A549 (cell line): ENCODE results near the gene PTHLH. TPM values are rescaled to one million over a fixed set of nuclear protein-coding genes. Genes with fewer than 3 reads are reported as not detected.

Experiments
- ATAC-seq, 2 experiments: fragments of 200-7000 bp in 1 of 2; fragments of >200 bp in 1 of 2; cut with Nextera tagmentation in 1 of 2; cut with Tn5 transposase in 1 of 2; 3 replicates each; pipeline versions ENCODE4 v1.8.0 to v1.9.1; 2018 to 2020; ENCODE audit warnings: mild to moderate bottlenecking in 1 of 2, moderate library complexity in 1 of 2
- CTCF ChIA-PET: fragments of 300-600 bp; sonication (Branson Sonifier 250); formaldehyde crosslinking; extraction: SDS; loops from one replicate; lab custom pipeline; 2021; ENCODE audit warnings: antibody characterized with exemption, inconsistent platforms; lab: Yijun Ruan, JAX
- POLR2A ChIA-PET: fragments of 350-600 bp; formaldehyde crosslinking; extraction: SDS; loops from one replicate; lab custom pipeline; 2021; ENCODE audit warnings: antibody characterized with exemption, inconsistent platforms; lab: Yijun Ruan, JAX
- DNase-seq, 2 experiments: peaks; one replicate each; pipeline versions ENCODE4 v3.0.0 to v3.0.0-alpha.2; 2011 to 2016; ENCODE audit warnings: low read depth in 1 of 2, low spot score in 1 of 2
- FAIRE-seq: peaks from 2 replicates; lab custom pipeline; 2011; peaks lifted over from hg19 to GRCh38; lab: Jason Lieb, UNC
- H3K27ac ChIP-seq, 2 experiments: fragments of >200 bp; sonication (Bioruptor Twin); formaldehyde crosslinking; 3 replicates each; pipeline ENCODE4 v1.5.1; 2016 to 2017
- H3K4me1 ChIP-seq: fragments of >200 bp; sonication (Bioruptor Twin); formaldehyde crosslinking; 3 replicates; pipeline ENCODE4 v1.6.1; 2016
- H3K4me2 ChIP-seq: fragments of >200 bp; sonication (Bioruptor Twin); formaldehyde crosslinking; 3 replicates; pipeline ENCODE4 v1.6.1; 2016
- H3K4me3 ChIP-seq: fragments of >200 bp; sonication (Bioruptor Twin); formaldehyde crosslinking; 3 replicates; pipeline ENCODE4 v1.5.1; 2016
- H3K9me3 ChIP-seq: fragments of >200 bp; sonication (Bioruptor Twin); formaldehyde crosslinking; 3 replicates; pipeline ENCODE4 v1.6.1; 2016
- ATOH8 ChIP-seq: fragments of 250-450 bp; sonication (Bioruptor Pico); IDR thresholded peaks from 2 replicates; pipeline ENCODE4 v1.5.0; 2020; ENCODE audit warnings: low read depth, mild to moderate bottlenecking, moderate library complexity
- BHLHE40 ChIP-seq: IDR thresholded peaks from 2 replicates; pipeline ENCODE4 v1.6.1; 2012; ENCODE audit warnings: low read depth, low read length, inconsistent platforms
- CBX8 ChIP-seq: fragments of 200-600 bp; sonication (generic); IDR thresholded peaks from 2 replicates; pipeline ENCODE4 v1.6.1; 2016
- CEBPB ChIP-seq, 2 experiments: fragments of >200 bp in 1 of 2; sonication (Bioruptor Twin) in 1 of 2; formaldehyde crosslinking in 1 of 2; IDR thresholded peaks; 2 replicates each; pipeline ENCODE4 v1.6.1; 2012 to 2016
- EHF ChIP-seq: fragments of 250-450 bp; sonication (Bioruptor Pico); IDR thresholded peaks from 2 replicates; pipeline ENCODE4 v1.5.0; 2020; ENCODE audit warnings: mild to moderate bottlenecking
- GATA3 ChIP-seq: IDR thresholded peaks from 2 replicates; pipeline ENCODE4 v1.6.1; 2012; ENCODE audit warnings: borderline replicate concordance
- HDAC2 ChIP-seq: fragments of 200-600 bp; sonication (generic); IDR thresholded peaks from 2 replicates; pipeline ENCODE4 v1.6.1; 2016
- HEYL ChIP-seq: fragments of 250-450 bp; sonication (Bioruptor Pico); IDR thresholded peaks from 2 replicates; pipeline ENCODE4 v1.8.0; 2021; ENCODE audit warnings: mild to moderate bottlenecking, moderate library complexity
- HOXA7 ChIP-seq: fragments of 250-450 bp; sonication (Bioruptor Pico); IDR thresholded peaks from 2 replicates; pipeline ENCODE4 v1.5.0; 2020; ENCODE audit warnings: mild to moderate bottlenecking, moderate library complexity
- KDM5A ChIP-seq: fragments of 200-600 bp; sonication (generic); IDR thresholded peaks from 2 replicates; pipeline ENCODE4 v1.6.1; 2016; ENCODE audit warnings: antibody characterized with exemption, mild to moderate bottlenecking
- MAZ ChIP-seq: fragments of 150-350 bp; IDR thresholded peaks from 2 replicates; pipeline ENCODE4 v1.6.1; 2014; ENCODE audit warnings: antibody characterized with exemption, low read depth, low read length, borderline replicate concordance
- NPAS2 ChIP-seq: fragments of 250-450 bp; sonication (Bioruptor Pico); IDR thresholded peaks from 2 replicates; pipeline ENCODE4 v1.8.0; 2022; ENCODE audit warnings: mild to moderate bottlenecking, moderate library complexity, borderline replicate concordance
- NR3C1 ChIP-seq: fragments of >200 bp; sonication (Bioruptor Twin); formaldehyde crosslinking; IDR thresholded peaks from 3 replicates; pipeline ENCODE4 v1.6.1; 2017
- PHF8 ChIP-seq: fragments of 200-600 bp; sonication (generic); IDR thresholded peaks from 2 replicates; pipeline ENCODE4 v1.6.1; 2016; ENCODE audit warnings: low read depth, mild to moderate bottlenecking, antibody characterized with exemption, moderate library complexity, borderline replicate concordance
- POLR2A ChIP-seq: IDR thresholded peaks from 2 replicates; pipeline ENCODE4 v1.6.1; 2012; ENCODE audit warnings: mild to moderate bottlenecking, low read length
- RARB ChIP-seq: fragments of 250-450 bp; sonication (Bioruptor Pico); IDR thresholded peaks from 2 replicates; pipeline ENCODE4 v1.8.0; 2021; ENCODE audit warnings: mild to moderate bottlenecking, moderate library complexity
- RFX5 ChIP-seq: fragments of 450-650 bp; IDR thresholded peaks from 2 replicates; pipeline ENCODE4 v1.7.1; 2014; ENCODE audit warnings: antibody characterized with exemption, mild to moderate bottlenecking, moderate library complexity
- SMC3 ChIP-seq: fragments of >200 bp; sonication (Bioruptor Twin); formaldehyde crosslinking; IDR thresholded peaks from 3 replicates; pipeline ENCODE4 v1.6.1; 2018; ENCODE audit warnings: inconsistent platforms
- TFCP2L1 ChIP-seq: fragments of 250-450 bp; sonication (Bioruptor Pico); IDR thresholded peaks from 2 replicates; pipeline ENCODE4 v1.5.0; 2021; ENCODE audit warnings: mild to moderate bottlenecking
- TP53 ChIP-seq: fragments of 250-450 bp; sonication (Bioruptor Pico); IDR thresholded peaks from 2 replicates; pipeline ENCODE4 v1.5.0; 2021; ENCODE audit warnings: mild to moderate bottlenecking, moderate library complexity
- ZFP36 ChIP-seq: fragments of 450-650 bp; IDR thresholded peaks from 2 replicates; pipeline ENCODE4 v1.6.1; 2014; ENCODE audit warnings: borderline replicate concordance; ENCODE audit not compliant: partially characterized antibody
- WGBS: methylation state at CpG from one replicate; pipeline ENCODE4 v1.1.6; 2017; ENCODE audit errors: missing lambda C conversion rate; 5-methylcytosine and 5-hydroxymethylcytosine counted together
- polyA minus RNA-seq: library from RNA; depleted of rRNA, polyadenylated mRNA; stranded (reverse); fragments of >200 nt; gene quantifications from 2 replicates; pipeline ENCODE4 v1.2.3, GENCODE V29; 2011; rRNA and poly(A)+ RNA removed
- polyA plus RNA-seq, 4 experiments: library from polyadenylated mRNA; depleted of rRNA in 3 of 4; stranded (reverse); fragments of >200 nt; fragmentation: RNase III in 1 of 4; extraction: RNeasy Plus Mini Kit Qiagen cat#74134 plus additional on column Dnase treatment in 1 of 4; gene quantifications; 2 replicates in 3 of 4; 3 replicates in 1 of 4; pipeline ENCODE4 v1.2.3, GENCODE V29; 2011 to 2017
- TF ChIP-seq, protein P1 (sequence below): fragments of >200 bp; sonication (Bioruptor Twin); formaldehyde crosslinking; IDR thresholded peaks from 3 replicates; pipeline ENCODE4 v1.5.1; 2016
- TF ChIP-seq, protein P2 (sequence below): fragments of 200-600 bp; sonication (generic); IDR thresholded peaks from 2 replicates; pipeline ENCODE4 v1.6.1; 2016; ENCODE audit warnings: antibody characterized with exemption, mild to moderate bottlenecking, moderate library complexity
- TF ChIP-seq, protein P3 (sequence below): IDR thresholded peaks from 2 replicates; pipeline ENCODE4 v1.6.1; 2012
- TF ChIP-seq, protein P4 (sequence below): fragments of 250-450 bp; sonication (Bioruptor Pico); IDR thresholded peaks from 2 replicates; pipeline ENCODE4 v1.5.0; 2021; ENCODE audit warnings: mild to moderate bottlenecking, moderate library complexity, borderline replicate concordance

PTHLH gene
- 25.7 and 27.9 TPM in 2 replicates for polyA plus RNA-seq (2011; rRNA removed)
- polyA plus RNA-seq (2012; cell fraction: cytosol; rRNA removed) = 23.9 and 24.1 TPM in 2 replicates
- polyA plus RNA-seq (2012; cell fraction: nucleus; rRNA removed) = 35.0 and 41.7 TPM in 2 replicates
- 7.7 to 13.4 TPM (median 10.9 TPM) in 3 replicates for polyA plus RNA-seq (2017; fragmentation: RNase III; extraction: RNeasy Plus Mini Kit Qiagen cat#74134 plus additional on column Dnase treatment)
- polyA minus RNA-seq = 11.5 and 12.7 TPM in 2 replicates

DNA sequence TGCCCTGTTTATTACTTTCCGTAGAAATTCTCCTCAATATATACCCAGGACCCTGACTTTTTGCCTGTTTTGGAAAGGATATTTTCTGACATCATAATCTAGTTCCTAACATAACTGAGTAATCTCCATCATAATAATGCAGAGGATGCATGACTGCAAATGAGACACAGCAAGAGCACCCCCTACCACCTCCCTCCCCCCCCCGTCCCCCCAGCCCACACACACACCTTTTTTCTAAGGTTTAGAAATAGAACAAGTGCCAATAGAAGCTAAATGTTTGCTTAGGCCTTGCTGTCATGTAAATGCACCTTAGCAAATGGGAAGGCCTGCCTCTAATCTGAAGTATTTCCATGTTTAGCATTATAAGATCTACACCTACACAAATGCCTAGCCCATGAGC, at the start of gene PTHLH:
PTHLH (minus strand) TSS at position 13 of the 400 bp plus-strand sequence. CDS start 3,239 bp downstream, outside the sequence.
- WGBS = 43% methylated on average over 2 of the region's 2 CpGs
- Histone ChIP-seq H3K9me3 (no peaks in the 10 kb centered on the region), H3K4me1 (peaks cover 59% of the 10 kb centered on the region), H3K4me2 (peak within 1 kb of the TSS; percentile 94), H3K4me3 (no peak within 1 kb of the TSS), H3K27ac (peak within 1 kb of the TSS; percentile 82 to 95; a peak in 4 of 6 replicates)
- ChIA-PET POLR2A (interaction anchor here (0.6 to 1.1 kb wide), 2 partner anchors 8 to 12 kb away, joined by 3 to 6 read pairs; no protein-coding TSS in a partner anchor), CTCF (interaction anchor here (0.8 to 1.7 kb wide), 3 partner anchors 80 to 900 kb away, joined by 3 to 6 read pairs (median 4); no protein-coding TSS in a partner anchor)
- TF ChIP-seq CBX8 (no peak), BHLHE40 (no peak), KDM5A (no peak), PHF8 (no peak), RARB (CRISPR knock-in tag) (no peak)
- TF ChIP-seq, protein P1, sequence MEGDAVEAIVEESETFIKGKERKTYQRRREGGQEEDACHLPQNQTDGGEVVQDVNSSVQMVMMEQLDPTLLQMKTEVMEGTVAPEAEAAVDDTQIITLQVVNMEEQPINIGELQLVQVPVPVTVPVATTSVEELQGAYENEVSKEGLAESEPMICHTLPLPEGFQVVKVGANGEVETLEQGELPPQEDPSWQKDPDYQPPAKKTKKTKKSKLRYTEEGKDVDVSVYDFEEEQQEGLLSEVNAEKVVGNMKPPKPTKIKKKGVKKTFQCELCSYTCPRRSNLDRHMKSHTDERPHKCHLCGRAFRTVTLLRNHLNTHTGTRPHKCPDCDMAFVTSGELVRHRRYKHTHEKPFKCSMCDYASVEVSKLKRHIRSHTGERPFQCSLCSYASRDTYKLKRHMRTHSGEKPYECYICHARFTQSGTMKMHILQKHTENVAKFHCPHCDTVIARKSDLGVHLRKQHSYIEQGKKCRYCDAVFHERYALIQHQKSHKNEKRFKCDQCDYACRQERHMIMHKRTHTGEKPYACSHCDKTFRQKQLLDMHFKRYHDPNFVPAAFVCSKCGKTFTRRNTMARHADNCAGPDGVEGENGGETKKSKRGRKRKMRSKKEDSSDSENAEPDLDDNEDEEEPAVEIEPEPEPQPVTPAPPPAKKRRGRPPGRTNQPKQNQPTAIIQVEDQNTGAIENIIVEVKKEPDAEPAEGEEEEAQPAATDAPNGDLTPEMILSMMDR = no peak
- no peak for FAIRE-seq
- no peak for DNase-seq
- ATAC-seq = no peak

GRCh38 chr12:28021704-28022103, 49.2 kb upstream of the PTHLH start:
- CTCF ChIA-PET = interaction anchor here (0.8 to 2.7 kb wide), 8 partner anchors 20 to 851 kb away, joined by 3 to 13 read pairs (median 3); no protein-coding TSS in a partner anchor
- peaks cover 5% of the 10 kb centered on the region; the same call in 1 of the 3 replicates for H3K9me3 ChIP-seq
- peak; percentile 71 to 91 for DNase-seq
- peaks cover 53% of the 10 kb centered on the region for H3K4me1 ChIP-seq
- ATAC-seq = peak; percentile 74 to 76; a peak in 5 of 6 replicates
- H3K4me3 ChIP-seq = no peak overlapping the region
- POLR2A ChIA-PET = interaction anchor here (0.7 to 2.5 kb wide), 3 partner anchors 37 to 169 kb away, joined by 3 to 14 read pairs (median 6); partner anchors contain the start of gene CCDC91
- peak overlapping the region; percentile 56 for H3K4me2 ChIP-seq
- WGBS = 3% methylated on average over 4 of the region's 4 CpGs
- peak; percentile 86 for FAIRE-seq
- H3K27ac ChIP-seq = peak overlapping the region; percentile 80 to 88
- TF ChIP-seq TFCP2L1 (CRISPR knock-in tag) (no peak), NR3C1 (no peak), ZFP36 (no peak), ATOH8 (CRISPR knock-in tag) (no peak), HEYL (CRISPR knock-in tag) (no peak), TP53 (CRISPR knock-in tag) (no peak), MAZ (no peak), HDAC2 (no peak), RFX5 (no peak), CEBPB (IDR thresholded peaks at IDR 0.05) (peak; percentile 70 to 83; a peak in 3 of 4 replicates), SMC3 (peak; percentile 34; the same call in 1 of the 3 replicates), NPAS2 (CRISPR knock-in tag) (no peak), POLR2A (no peak), GATA3 (peak; percentile 94), EHF (CRISPR knock-in tag) (no peak), HOXA7 (CRISPR knock-in tag) (no peak)
- TF ChIP-seq, protein P2, sequence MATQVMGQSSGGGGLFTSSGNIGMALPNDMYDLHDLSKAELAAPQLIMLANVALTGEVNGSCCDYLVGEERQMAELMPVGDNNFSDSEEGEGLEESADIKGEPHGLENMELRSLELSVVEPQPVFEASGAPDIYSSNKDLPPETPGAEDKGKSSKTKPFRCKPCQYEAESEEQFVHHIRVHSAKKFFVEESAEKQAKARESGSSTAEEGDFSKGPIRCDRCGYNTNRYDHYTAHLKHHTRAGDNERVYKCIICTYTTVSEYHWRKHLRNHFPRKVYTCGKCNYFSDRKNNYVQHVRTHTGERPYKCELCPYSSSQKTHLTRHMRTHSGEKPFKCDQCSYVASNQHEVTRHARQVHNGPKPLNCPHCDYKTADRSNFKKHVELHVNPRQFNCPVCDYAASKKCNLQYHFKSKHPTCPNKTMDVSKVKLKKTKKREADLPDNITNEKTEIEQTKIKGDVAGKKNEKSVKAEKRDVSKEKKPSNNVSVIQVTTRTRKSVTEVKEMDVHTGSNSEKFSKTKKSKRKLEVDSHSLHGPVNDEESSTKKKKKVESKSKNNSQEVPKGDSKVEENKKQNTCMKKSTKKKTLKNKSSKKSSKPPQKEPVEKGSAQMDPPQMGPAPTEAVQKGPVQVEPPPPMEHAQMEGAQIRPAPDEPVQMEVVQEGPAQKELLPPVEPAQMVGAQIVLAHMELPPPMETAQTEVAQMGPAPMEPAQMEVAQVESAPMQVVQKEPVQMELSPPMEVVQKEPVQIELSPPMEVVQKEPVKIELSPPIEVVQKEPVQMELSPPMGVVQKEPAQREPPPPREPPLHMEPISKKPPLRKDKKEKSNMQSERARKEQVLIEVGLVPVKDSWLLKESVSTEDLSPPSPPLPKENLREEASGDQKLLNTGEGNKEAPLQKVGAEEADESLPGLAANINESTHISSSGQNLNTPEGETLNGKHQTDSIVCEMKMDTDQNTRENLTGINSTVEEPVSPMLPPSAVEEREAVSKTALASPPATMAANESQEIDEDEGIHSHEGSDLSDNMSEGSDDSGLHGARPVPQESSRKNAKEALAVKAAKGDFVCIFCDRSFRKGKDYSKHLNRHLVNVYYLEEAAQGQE = no peak
- TF ChIP-seq, protein P3, sequence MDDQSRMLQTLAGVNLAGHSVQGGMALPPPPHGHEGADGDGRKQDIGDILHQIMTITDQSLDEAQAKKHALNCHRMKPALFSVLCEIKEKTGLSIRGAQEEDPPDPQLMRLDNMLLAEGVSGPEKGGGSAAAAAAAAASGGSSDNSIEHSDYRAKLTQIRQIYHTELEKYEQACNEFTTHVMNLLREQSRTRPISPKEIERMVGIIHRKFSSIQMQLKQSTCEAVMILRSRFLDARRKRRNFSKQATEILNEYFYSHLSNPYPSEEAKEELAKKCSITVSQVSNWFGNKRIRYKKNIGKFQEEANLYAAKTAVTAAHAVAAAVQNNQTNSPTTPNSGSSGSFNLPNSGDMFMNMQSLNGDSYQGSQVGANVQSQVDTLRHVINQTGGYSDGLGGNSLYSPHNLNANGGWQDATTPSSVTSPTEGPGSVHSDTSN = 0 out of 2 replicates have a peak, but pooled peaks have one; percentile 61
- TF ChIP-seq, protein P4, sequence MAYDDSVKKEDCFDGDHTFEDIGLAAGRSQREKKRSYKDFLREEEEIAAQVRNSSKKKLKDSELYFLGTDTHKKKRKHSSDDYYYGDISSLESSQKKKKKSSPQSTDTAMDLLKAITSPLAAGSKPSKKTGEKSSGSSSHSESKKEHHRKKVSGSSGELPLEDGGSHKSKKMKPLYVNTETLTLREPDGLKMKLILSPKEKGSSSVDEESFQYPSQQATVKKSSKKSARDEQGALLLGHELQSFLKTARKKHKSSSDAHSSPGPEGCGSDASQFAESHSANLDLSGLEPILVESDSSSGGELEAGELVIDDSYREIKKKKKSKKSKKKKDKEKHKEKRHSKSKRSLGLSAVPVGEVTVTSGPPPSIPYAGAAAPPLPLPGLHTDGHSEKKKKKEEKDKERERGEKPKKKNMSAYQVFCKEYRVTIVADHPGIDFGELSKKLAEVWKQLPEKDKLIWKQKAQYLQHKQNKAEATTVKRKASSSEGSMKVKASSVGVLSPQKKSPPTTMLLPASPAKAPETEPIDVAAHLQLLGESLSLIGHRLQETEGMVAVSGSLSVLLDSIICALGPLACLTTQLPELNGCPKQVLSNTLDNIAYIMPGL (CRISPR knock-in tag) = no peak
- TF ChIP-seq, protein P1 = no peak
